Endothelial cell of umbilical vein (primary cell): Measurements from ENCODE around the gene TCAP. TPM values are rescaled to one million over a fixed set of nuclear protein-coding genes. Genes with fewer than 3 reads are reported as not detected.

Experiments
- BruUV-seq: library from RNA; stranded (reverse); fragments of 400-500 nt; replicated peaks from 2 replicates; lab custom pipeline; 2021; lab: Mats Ljungman, UMichigan
- CTCF ChIA-PET: fragments of 300-600, 350-600 bp; sonication (Branson Sonifier 250); formaldehyde crosslinking; loops from one replicate; lab custom pipeline; 2021; ENCODE audit warnings: antibody characterized with exemption, inconsistent platforms; lab: Charles Lee
- POLR2A ChIA-PET: fragments of 300-600, 350-600 bp; sonication (Branson Sonifier 250); formaldehyde crosslinking; loops from one replicate; lab custom pipeline; 2021; ENCODE audit warnings: antibody characterized with exemption, inconsistent platforms; lab: Charles Lee
- DNase-seq: peaks from one replicate; pipeline ENCODE4 v3.0.0-alpha.2; 2011; ENCODE audit warnings: low read depth, low spot score
- FAIRE-seq: peaks from 2 replicates; lab custom pipeline; 2011; peaks lifted over from hg19 to GRCh38; lab: Jason Lieb, UNC
- H2AFZ ChIP-seq: 2 replicates; pipeline ENCODE4 v1.6.0; 2012; ENCODE audit warnings: low read depth, low read length, control low read depth, inconsistent platforms
- H3K27ac ChIP-seq: 2 replicates; pipeline ENCODE4 v1.5.1; 2011; ENCODE audit warnings: low read depth, mild to moderate bottlenecking, control low read depth, low read length, moderate library complexity; ENCODE audit not compliant: insufficient read depth
- H3K27me3 ChIP-seq, 2 experiments: 2 replicates each; pipeline versions ENCODE4 v1.6.0 to v1.6.1; 2011; ENCODE audit warnings: low read length in 2 of 2, mixed read lengths in 1 of 2; ENCODE audit not compliant: control insufficient read depth in 2 of 2, insufficient read depth in 2 of 2
- H3K36me3 ChIP-seq, 2 experiments: 2 replicates in 1 of 2; 3 replicates in 1 of 2; pipeline ENCODE4 v1.5.1; 2011; ENCODE audit warnings: low read length in 2 of 2, mild to moderate bottlenecking in 1 of 2, moderate library complexity in 1 of 2; ENCODE audit not compliant: control insufficient read depth in 2 of 2, insufficient read depth in 2 of 2; ENCODE audit errors: extremely low read depth in 1 of 2
- H3K4me1 ChIP-seq: 3 replicates; pipeline ENCODE4 v1.5.1; 2011; ENCODE audit warnings: mild to moderate bottlenecking, low read length; ENCODE audit not compliant: control insufficient read depth, insufficient read depth; ENCODE audit errors: extremely low read depth
- H3K4me2 ChIP-seq: 2 replicates; pipeline ENCODE4 v1.6.1; 2011; ENCODE audit warnings: low read length, control low read depth, mixed read lengths; ENCODE audit not compliant: insufficient read depth
- H3K4me3 ChIP-seq, 3 experiments: fragments of 200-600 bp in 1 of 3; sonication (generic), shearing (Covaris generic) in 1 of 3; replicated peaks in 1 of 3; 2 replicates each; pipeline ENCODE4 v1.5.1; 2011 to 2016; ENCODE audit warnings: control low read depth in 3 of 3, low read length in 3 of 3, mild to moderate bottlenecking in 2 of 3, inconsistent platforms in 1 of 3, low read depth in 1 of 3, moderate library complexity in 1 of 3; ENCODE audit not compliant: insufficient read depth in 1 of 3
- H3K79me2 ChIP-seq: 2 replicates; pipeline ENCODE4 v1.6.0; 2012; ENCODE audit warnings: low read length, inconsistent platforms; ENCODE audit not compliant: control insufficient read depth, insufficient read depth
- H3K9ac ChIP-seq: replicated peaks from 2 replicates; pipeline ENCODE3; 2011; ENCODE audit warnings: low read length, control low read depth; ENCODE audit not compliant: insufficient read depth; ENCODE audit errors: extremely low read depth
- H3K9me1 ChIP-seq: replicated peaks from 3 replicates; pipeline ENCODE4 v1.6.0; 2011; ENCODE audit warnings: mild to moderate bottlenecking, low read length; ENCODE audit not compliant: control insufficient read depth, insufficient read depth; ENCODE audit errors: extremely low read depth
- H3K9me3 ChIP-seq: replicated peaks from 2 replicates; pipeline ENCODE4 v1.5.1; 2012; ENCODE audit warnings: low read length, inconsistent platforms; ENCODE audit not compliant: control insufficient read depth, insufficient read depth
- H4K20me1 ChIP-seq: replicated peaks from 2 replicates; pipeline ENCODE3; 2011; ENCODE audit warnings: mild to moderate bottlenecking, low read length; ENCODE audit not compliant: control insufficient read depth, insufficient read depth; ENCODE audit errors: extremely low read depth
- CTCF ChIP-seq, 2 donors: IDR thresholded peaks; 1 replicate in 1 of 2; 2 replicates in 1 of 2; pipeline ENCODE4 v1.5.1; 2011; ENCODE audit warnings: low read length in 2 of 2, mild to moderate bottlenecking in 2 of 2, moderate library complexity in 2 of 2, control low read depth in 1 of 2, inconsistent platforms in 1 of 2, low read depth in 1 of 2; ENCODE audit not compliant: insufficient read depth in 1 of 2; ENCODE audit errors: extremely low read depth in 1 of 2
- EZH2 ChIP-seq: IDR thresholded peaks from 2 replicates; pipeline ENCODE4 v1.6.1; 2012; ENCODE audit warnings: borderline replicate concordance, low read depth, mild to moderate bottlenecking, moderate library complexity, low read length, inconsistent platforms; ENCODE audit not compliant: severe bottlenecking
- FOS ChIP-seq: IDR thresholded peaks from 2 replicates; pipeline ENCODE4 v1.6.1; 2011; ENCODE audit warnings: mild to moderate bottlenecking, low read length, moderate library complexity, borderline replicate concordance; ENCODE audit not compliant: insufficient read depth
- GATA2 ChIP-seq: IDR thresholded peaks from 2 replicates; pipeline ENCODE4 v1.7.0; 2011; ENCODE audit warnings: low read depth, mild to moderate bottlenecking, moderate library complexity, mixed read lengths, low read length; ENCODE audit not compliant: insufficient read length, insufficient read depth
- JUN ChIP-seq: IDR thresholded peaks from 2 replicates; pipeline ENCODE4 v1.6.1; 2011; ENCODE audit warnings: borderline replicate concordance, low read depth; ENCODE audit not compliant: insufficient read length, insufficient read depth
- MAX ChIP-seq: IDR thresholded peaks from 2 replicates; pipeline ENCODE4 v1.6.1; 2011; ENCODE audit not compliant: insufficient read depth, insufficient read length
- MYC ChIP-seq: IDR thresholded peaks from one replicate; pipeline ENCODE4 v1.6.1; 2011; ENCODE audit warnings: mild to moderate bottlenecking, low read depth, low read length
- POLR2A ChIP-seq: IDR thresholded peaks from 2 replicates; pipeline ENCODE4 v1.6.1; 2012; ENCODE audit warnings: low read depth, mild to moderate bottlenecking, control low read depth, low read length
- POLR2AphosphoS5 ChIP-seq: IDR thresholded peaks from 2 replicates; pipeline ENCODE4 v1.6.1; 2012; ENCODE audit warnings: low read depth, mild to moderate bottlenecking, control low read depth, low read length, moderate library complexity; ENCODE audit not compliant: insufficient read depth
- dilution Hi-C: fragments of 300-500 bp; cut with MboI; formaldehyde crosslinking; loops from one replicate; pipeline ENCODE4 v1.15.0; 2019; ENCODE audit warnings: low sequenced_read_pairs; ENCODE audit not compliant: extremely low pct_ligation_motif_present
- intact Hi-C: fragments of 100-400 bp; cut with micrococcal nuclease; formaldehyde crosslinking; loops from one replicate; pipeline ENCODE4 v1.10.0; 2022
- polyA plus RNA-seq, 4 experiments: library from polyadenylated mRNA; depleted of rRNA in 3 of 4; stranded (reverse) in 3 of 4; unstranded in 1 of 4; fragments of >200 nt; gene quantifications; 2 replicates each; pipeline versions ENCODE4 v1.2.1 to v1.2.3, GENCODE V29; 2011 to 2012; ENCODE audit warnings: missing spikeins in 1 of 4
- total RNA-seq: library from RNA; stranded (reverse); gene quantifications from 2 replicates; pipeline ENCODE4 v1.2.3, GENCODE V29; 2021

TCAP gene
- total and polyA plus RNA-seq, 2 donors (not counting 3 experiments of a cell fraction or from before 2014, with no cell fraction given) = 0.51 to 0.93 TPM

DNA sequence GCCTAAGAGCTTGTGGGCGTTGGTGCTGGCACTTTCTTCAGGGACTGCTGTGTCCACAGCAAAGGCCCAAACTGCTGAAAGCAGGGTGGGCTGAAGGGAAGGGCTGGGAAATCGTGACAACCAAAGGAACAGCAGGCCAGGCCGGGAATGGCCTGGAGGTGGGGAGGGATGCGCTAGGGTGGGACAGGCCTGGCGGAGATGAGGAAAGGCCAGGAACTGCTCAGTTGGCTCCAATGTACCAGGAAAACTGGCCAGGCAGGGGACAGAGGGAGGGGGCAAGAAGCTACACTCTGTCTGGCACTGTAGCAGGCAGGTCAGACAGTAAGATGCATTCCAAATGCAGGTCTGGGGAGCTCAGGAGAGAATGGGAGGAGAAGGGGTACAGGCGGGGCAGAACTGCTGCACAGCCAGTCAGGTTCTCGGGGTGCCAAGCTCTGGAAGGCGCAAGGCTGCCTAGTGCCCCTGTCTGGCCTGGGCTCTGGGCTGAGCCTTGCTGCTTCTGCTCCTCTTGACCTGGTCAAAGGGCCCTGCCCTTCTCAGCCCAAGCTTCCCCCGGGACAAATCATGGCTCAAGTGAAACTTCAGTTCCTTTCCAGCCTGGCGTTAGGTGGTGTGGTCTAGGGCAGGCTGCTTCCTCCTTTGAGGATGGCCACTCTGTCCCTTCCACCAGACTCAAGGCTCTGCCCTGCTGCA, 10.4 kb downstream of the TCAP start:
- no peaks in the 10 kb centered on the region for H3K9me3 ChIP-seq
- no peaks in the 10 kb centered on the region for H3K36me3 ChIP-seq
- H3K4me3 ChIP-seq = no peak overlapping the region
- H4K20me1 ChIP-seq = no peaks in the 10 kb centered on the region
- no peak overlapping the region for H2AFZ ChIP-seq
- no peaks in the 10 kb centered on the region for H3K79me2 ChIP-seq
- POLR2A ChIA-PET = no interaction called here
- BruUV-seq = no TSS peak
- H3K27me3 ChIP-seq = no peaks in the 10 kb centered on the region
- intact Hi-C loops (no loop called here), dilution Hi-C loops (no loop called here)
- no peak overlapping the region for H3K27ac ChIP-seq
- FAIRE-seq = no peak
- H3K4me2 ChIP-seq = no peak overlapping the region
- H3K4me1 ChIP-seq = no peaks in the 10 kb centered on the region
- H3K9ac ChIP-seq = no peak overlapping the region
- TF ChIP-seq CTCF (IDR thresholded peaks at IDR 0.05; ENCODE audit: extremely low read depth in 1 of 2, insufficient read depth in 1 of 2, low read depth in 1 of 2, low read length in 2 of 2) (no peak), MAX (no peak), MYC (no peak), POLR2A (no peak), EZH2 (no peak), GATA2 (no peak), FOS (no peak), JUN (no peak), POLR2AphosphoS5 (no peak)
- H3K9me1 ChIP-seq = no peaks in the 10 kb centered on the region
- DNase-seq = no peak
- CTCF ChIA-PET = interaction anchor here (0.7 to 13.1 kb wide), 6 partner anchors 9 to 56 kb away, joined by 3 to 291 read pairs (median 4); partner anchors contain the start of gene ERBB2
